H9 (cell line): ENCODE results near the gene TKFC. TPM values are rescaled to one million over a fixed set of nuclear protein-coding genes. Genes with fewer than 3 reads are reported as not detected.

Experiments
- DNase-seq: peaks from one replicate; pipeline ENCODE4 v3.0.0-alpha.2; 2017
- H2AFZ ChIP-seq: one replicate; pipeline ENCODE4 v1.6.1; 2013; ENCODE audit warnings: mild to moderate bottlenecking, low read length, control low read depth, moderate library complexity
- H2AK5ac ChIP-seq: 2 replicates; pipeline ENCODE4 v1.6.1; 2013; ENCODE audit warnings: low read length, control low read depth, mixed read lengths; ENCODE audit not compliant: insufficient read length
- H2BK120ac ChIP-seq: one replicate; pipeline ENCODE4 v1.6.1; 2013; ENCODE audit warnings: low read depth, mild to moderate bottlenecking, low read length, control low read depth, inconsistent platforms; ENCODE audit not compliant: poor library complexity, severe bottlenecking
- H2BK12ac ChIP-seq: 2 replicates; pipeline ENCODE4 v1.6.1; 2013; ENCODE audit warnings: low read length, control low read depth, mixed read lengths, low read depth; ENCODE audit not compliant: insufficient read length
- H2BK15ac ChIP-seq: 2 replicates; pipeline ENCODE4 v1.6.1; 2013; ENCODE audit warnings: low read depth, low read length, control low read depth
- H2BK20ac ChIP-seq: one replicate; pipeline ENCODE4 v1.6.1; 2013; ENCODE audit warnings: low read depth, mild to moderate bottlenecking, low read length, control low read depth, inconsistent platforms; ENCODE audit not compliant: poor library complexity, severe bottlenecking
- H2BK5ac ChIP-seq: 2 replicates; pipeline ENCODE4 v1.6.1; 2013; ENCODE audit warnings: low read length, control low read depth, mixed read lengths; ENCODE audit not compliant: insufficient read length
- H3K14ac ChIP-seq: 2 replicates; pipeline ENCODE4 v1.6.1; 2013; ENCODE audit warnings: low read length, control low read depth; ENCODE audit not compliant: insufficient read depth
- H3K18ac ChIP-seq: 2 replicates; pipeline ENCODE4 v1.6.1; 2013; ENCODE audit warnings: low read depth, mild to moderate bottlenecking, mixed read lengths, low read length, control low read depth; ENCODE audit not compliant: insufficient read length
- H3K23ac ChIP-seq: 2 replicates; pipeline ENCODE4 v1.6.1; 2013; ENCODE audit warnings: low read length, control low read depth, mixed read lengths, low read depth; ENCODE audit not compliant: insufficient read length
- H3K23me2 ChIP-seq: 2 replicates; pipeline ENCODE4 v1.6.1; 2013; ENCODE audit warnings: low read depth, mild to moderate bottlenecking, mixed read lengths, low read length, control low read depth; ENCODE audit not compliant: insufficient read length, poor library complexity, severe bottlenecking
- H3K27ac ChIP-seq: 2 replicates; pipeline ENCODE4 v1.5.1; 2013; ENCODE audit warnings: low read length, control low read depth, mixed read lengths, low read depth; ENCODE audit not compliant: insufficient read length
- H3K27me3 ChIP-seq: 2 replicates; pipeline ENCODE4 v1.6.1; 2013; ENCODE audit warnings: low read length, control low read depth, inconsistent platforms; ENCODE audit not compliant: insufficient read depth
- H3K4ac ChIP-seq: 2 replicates; pipeline ENCODE4 v1.6.1; 2013; ENCODE audit warnings: low read depth, mild to moderate bottlenecking, control low read depth, inconsistent platforms, low read length, moderate library complexity
- H3K4me1 ChIP-seq: 2 replicates; pipeline ENCODE4 v1.6.1; 2013; ENCODE audit warnings: low read length, control low read depth, inconsistent platforms; ENCODE audit not compliant: insufficient read depth
- H3K4me2 ChIP-seq: 2 replicates; pipeline ENCODE4 v1.6.1; 2013; ENCODE audit warnings: low read length, control low read depth, mixed read lengths; ENCODE audit not compliant: insufficient read length, insufficient read depth
- H3K56ac ChIP-seq: 2 replicates; pipeline ENCODE4 v1.6.1; 2013; ENCODE audit warnings: low read depth, mild to moderate bottlenecking, mixed read lengths, low read length, control low read depth; ENCODE audit not compliant: insufficient read length
- H3K79me1 ChIP-seq: 2 replicates; pipeline ENCODE4 v1.6.1; 2013; ENCODE audit warnings: low read depth, mild to moderate bottlenecking, moderate library complexity, low read length, control low read depth, inconsistent platforms; ENCODE audit not compliant: insufficient read depth, poor library complexity, severe bottlenecking
- H3K79me2 ChIP-seq: 2 replicates; pipeline ENCODE4 v1.6.1; 2013; ENCODE audit warnings: low read length, control low read depth, inconsistent platforms; ENCODE audit not compliant: insufficient read depth
- H3K9ac ChIP-seq: 2 replicates; pipeline ENCODE4 v1.6.1; 2013; ENCODE audit warnings: low read length, control low read depth, mixed read lengths; ENCODE audit not compliant: insufficient read length; ENCODE audit errors: extremely low read depth
- H3K9me3 ChIP-seq: one replicate; pipeline ENCODE4 v1.6.1; 2013; ENCODE audit warnings: low read depth, low read length, inconsistent platforms; ENCODE audit not compliant: control insufficient read depth
- H3T11ph ChIP-seq: one replicate; pipeline ENCODE4 v1.6.1; 2013; ENCODE audit warnings: mild to moderate bottlenecking, low read length, control low read depth, inconsistent platforms
- H4K20me1 ChIP-seq: one replicate; pipeline ENCODE4 v1.6.1; 2013; ENCODE audit not compliant: control insufficient read depth, insufficient read length, insufficient read depth
- H4K5ac ChIP-seq: 2 replicates; pipeline ENCODE4 v1.6.1; 2013; ENCODE audit warnings: low read depth, mild to moderate bottlenecking, mixed read lengths, low read length, control low read depth; ENCODE audit not compliant: insufficient read length
- H4K8ac ChIP-seq: replicated peaks from 2 replicates; pipeline ENCODE4 v1.6.1; 2013; ENCODE audit warnings: low read length, control low read depth, mixed read lengths, low read depth; ENCODE audit not compliant: insufficient read length
- H4K91ac ChIP-seq: 2 replicates; pipeline ENCODE4 v1.6.1; 2013; ENCODE audit warnings: low read depth, mild to moderate bottlenecking, moderate library complexity, mixed read lengths, low read length, control low read depth; ENCODE audit not compliant: insufficient read length
- H3K27ac Mint-ChIP-seq, 3 experiments: 2 replicates in 2 of 3; 3 replicates in 1 of 3; pipeline ENCODE4 v1.8.0; 2020 to 2021; ENCODE audit warnings: mixed read lengths in 3 of 3, mild to moderate bottlenecking in 1 of 3, moderate library complexity in 1 of 3
- H3K27me3 Mint-ChIP-seq: 2 replicates; pipeline ENCODE4 v1.8.0; 2021; ENCODE audit warnings: low read depth, mild to moderate bottlenecking, moderate library complexity, mixed read lengths
- H3K36me3 Mint-ChIP-seq, 3 experiments: 2 replicates in 2 of 3; 3 replicates in 1 of 3; pipeline ENCODE4 v1.8.0; 2020 to 2021; ENCODE audit warnings: low read depth in 3 of 3, mixed read lengths in 3 of 3; ENCODE audit not compliant: insufficient read depth in 1 of 3
- H3K4me1 Mint-ChIP-seq, 2 experiments: 2 replicates each; pipeline ENCODE4 v1.8.0; 2020; ENCODE audit warnings: mixed read lengths in 2 of 2
- H3K4me3 Mint-ChIP-seq, 2 experiments: 2 replicates in 1 of 2; 3 replicates in 1 of 2; pipeline ENCODE4 v1.8.0; 2020 to 2021; ENCODE audit warnings: mild to moderate bottlenecking in 2 of 2, mixed read lengths in 2 of 2, moderate library complexity in 1 of 2
- H3K9me3 Mint-ChIP-seq, 2 experiments: 2 replicates in 1 of 2; 3 replicates in 1 of 2; pipeline ENCODE4 v1.8.0; 2020; ENCODE audit warnings: mild to moderate bottlenecking in 2 of 2, mixed read lengths in 2 of 2, moderate library complexity in 1 of 2
- WGBS: extraction: QIAGEN DNeasy Blood & Tissue Kit; methylation state at CpG from one replicate; pipeline ENCODE4 v1.1.7; 2013; ENCODE audit warnings: missing lambda C conversion rate, low lambda C conversion rate, mixed read lengths; ENCODE audit not compliant: insufficient read length; ENCODE audit errors: extremely low coverage; 5-methylcytosine and 5-hydroxymethylcytosine counted together
- total RNA-seq: library from RNA; stranded (reverse); gene quantifications from 2 replicates; pipeline ENCODE4 v1.2.1, GENCODE V29; 2021
- TF ChIP-seq, protein P1 (sequence below): fragments of 200-600 bp; sonication (generic); conservative IDR thresholded peaks from 3 replicates; pipeline ENCODE4 v1.8.0; 2021; ENCODE audit warnings: antibody characterized with exemption, mild to moderate bottlenecking

TKFC gene
- total RNA-seq, 1 experiment from 2014 or later: 59.0 TPM

DNA sequence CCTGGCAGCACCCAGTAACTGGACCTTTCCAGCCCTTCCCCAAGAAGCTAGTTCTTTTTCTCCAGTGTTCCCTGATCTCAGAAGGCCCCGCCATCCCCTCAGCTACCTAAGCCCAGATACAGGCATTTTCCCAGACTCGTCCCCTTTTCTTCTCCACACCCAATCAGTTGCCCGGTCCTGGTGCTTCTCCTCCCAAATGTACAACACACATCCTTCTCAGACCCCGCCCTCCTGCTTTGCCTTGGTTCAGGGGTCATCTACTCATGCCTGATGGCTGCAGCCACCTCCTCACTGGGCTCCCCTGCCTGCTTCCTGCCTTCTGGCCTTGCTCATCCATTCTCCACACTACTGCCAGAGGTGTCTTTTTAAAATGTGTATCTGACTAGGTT is 6.5 kb downstream of the TKFC start:
- Histone ChIP-seq H2AFZ (no peak overlapping the region), H3K79me2 (no peaks in the 10 kb centered on the region), H3K9ac (no peak overlapping the region), H2AK5ac (no peak overlapping the region), H4K8ac (no peak overlapping the region), H3K9me3 (no peaks in the 10 kb centered on the region), H2BK120ac (no peak overlapping the region), H2BK20ac (no peak overlapping the region), H3K27ac (no peak overlapping the region), H4K5ac (no peak overlapping the region), H3K79me1 (no peaks in the 10 kb centered on the region), H3T11ph (no peak overlapping the region), H3K14ac (no peak overlapping the region), H3K56ac (no peak overlapping the region), H3K4me2 (no peak overlapping the region), H4K91ac (no peak overlapping the region), H3K23ac (no peak overlapping the region), H3K23me2 (no peaks in the 10 kb centered on the region), H3K4ac (no peak overlapping the region), H2BK12ac (no peak overlapping the region), H4K20me1 (no peaks in the 10 kb centered on the region), H3K27me3 (no peaks in the 10 kb centered on the region), H3K4me1 (no peaks in the 10 kb centered on the region; the same call in 1 of the 2 replicates), H2BK5ac (no peak overlapping the region), H3K18ac (no peak overlapping the region), H2BK15ac (no peak overlapping the region)
- H3K4me3 Mint-ChIP-seq: no peak overlapping the region
- H3K4me1 Mint-ChIP-seq: peaks cover 11 to 14% of the 10 kb centered on the region in 2 experiments
- no peak overlapping the region for H3K27ac Mint-ChIP-seq
- peaks cover 4 to 41% (median 33%) of the 10 kb centered on the region in 3 experiments for H3K36me3 Mint-ChIP-seq
- TF ChIP-seq, protein P1, sequence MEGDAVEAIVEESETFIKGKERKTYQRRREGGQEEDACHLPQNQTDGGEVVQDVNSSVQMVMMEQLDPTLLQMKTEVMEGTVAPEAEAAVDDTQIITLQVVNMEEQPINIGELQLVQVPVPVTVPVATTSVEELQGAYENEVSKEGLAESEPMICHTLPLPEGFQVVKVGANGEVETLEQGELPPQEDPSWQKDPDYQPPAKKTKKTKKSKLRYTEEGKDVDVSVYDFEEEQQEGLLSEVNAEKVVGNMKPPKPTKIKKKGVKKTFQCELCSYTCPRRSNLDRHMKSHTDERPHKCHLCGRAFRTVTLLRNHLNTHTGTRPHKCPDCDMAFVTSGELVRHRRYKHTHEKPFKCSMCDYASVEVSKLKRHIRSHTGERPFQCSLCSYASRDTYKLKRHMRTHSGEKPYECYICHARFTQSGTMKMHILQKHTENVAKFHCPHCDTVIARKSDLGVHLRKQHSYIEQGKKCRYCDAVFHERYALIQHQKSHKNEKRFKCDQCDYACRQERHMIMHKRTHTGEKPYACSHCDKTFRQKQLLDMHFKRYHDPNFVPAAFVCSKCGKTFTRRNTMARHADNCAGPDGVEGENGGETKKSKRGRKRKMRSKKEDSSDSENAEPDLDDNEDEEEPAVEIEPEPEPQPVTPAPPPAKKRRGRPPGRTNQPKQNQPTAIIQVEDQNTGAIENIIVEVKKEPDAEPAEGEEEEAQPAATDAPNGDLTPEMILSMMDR: no peak
- no peaks in the 10 kb centered on the region for H3K27me3 Mint-ChIP-seq
- H3K9me3 Mint-ChIP-seq: no peaks in the 10 kb centered on the region; a peak in 1 of 5 replicates
- no peak for DNase-seq
- WGBS: no CpG with 5 or more reads among the region's 4 CpGs
